GM12873 (cell line): Measurements from ENCODE around the gene RNASE13.
A peak's percentile ranks its signal among the peaks of the same experiment; 100 is the strongest.

Source experiments
- CTCF ChIP-seq: IDR thresholded peaks from 2 replicates; pipeline ENCODE4 v1.5.1; 2012; ENCODE audit warnings: low read depth, mild to moderate bottlenecking, moderate library complexity, low read length, control low read depth; ENCODE audit not compliant: insufficient read depth; ENCODE audit errors: missing control alignments

The RNASE13 gene

DNA sequence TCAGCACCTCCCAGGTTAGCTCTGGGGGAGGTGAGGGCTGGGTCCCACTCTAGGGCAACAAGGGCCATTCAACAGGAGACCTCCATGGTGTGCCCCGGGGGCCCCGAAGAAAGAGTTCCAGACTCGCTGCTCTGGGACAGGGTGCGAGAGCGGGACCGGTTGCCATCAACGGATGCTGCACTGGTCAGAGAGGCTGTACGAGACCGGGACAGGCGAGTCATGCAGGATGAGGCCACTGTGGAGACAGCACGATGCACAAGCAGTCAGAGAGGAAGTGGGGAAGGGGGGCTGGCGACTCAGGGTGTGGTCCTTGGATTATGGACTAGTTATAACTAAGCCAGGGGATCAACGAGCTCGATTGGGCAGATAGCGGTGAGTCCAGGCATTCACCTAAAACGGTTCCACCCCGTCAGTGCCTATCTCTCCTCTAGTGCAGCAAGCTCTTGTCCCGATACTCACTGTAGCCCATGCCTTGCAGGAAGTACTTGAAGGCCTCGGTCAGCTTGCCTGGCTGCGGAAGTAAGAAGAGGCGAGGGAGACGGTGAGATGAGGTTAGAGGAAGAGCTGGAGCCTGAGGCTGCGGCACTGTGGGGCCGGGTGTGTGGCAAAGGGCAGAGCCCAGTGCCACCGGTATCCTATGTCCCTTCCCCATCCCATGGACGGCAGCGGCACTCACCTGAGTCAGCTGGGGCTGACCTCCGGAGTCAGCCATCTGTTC is 16.9 kb downstream of the RNASE13 start:
- TF ChIP-seq CTCF = no peak

- TF ChIP-seq CTCF = no peak
Measured at GRCh38 chr14:21016413-21017190, 18.0 kb downstream of the RNASE13 start.

DNA sequence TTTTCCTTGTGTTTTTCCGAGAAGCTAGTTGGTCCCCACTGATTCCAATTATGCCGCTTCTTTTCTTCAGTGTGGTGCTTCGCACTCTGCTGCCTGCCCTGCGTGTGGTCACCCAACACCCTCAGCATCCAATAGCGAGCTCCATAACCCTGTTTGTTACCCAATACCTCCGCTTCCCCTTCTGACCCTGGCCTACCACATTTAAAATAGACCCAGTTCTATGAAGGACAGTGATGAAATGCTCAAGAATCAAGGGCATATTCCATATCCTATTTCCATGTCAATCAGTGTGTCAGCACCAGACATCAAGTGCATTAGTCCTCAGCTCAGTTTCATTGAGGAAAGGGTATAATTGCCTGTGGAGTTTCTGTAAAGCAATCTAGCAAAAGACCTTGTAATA is 19.3 kb downstream of the RNASE13 start:
- TF ChIP-seq CTCF = no peak

DNA sequence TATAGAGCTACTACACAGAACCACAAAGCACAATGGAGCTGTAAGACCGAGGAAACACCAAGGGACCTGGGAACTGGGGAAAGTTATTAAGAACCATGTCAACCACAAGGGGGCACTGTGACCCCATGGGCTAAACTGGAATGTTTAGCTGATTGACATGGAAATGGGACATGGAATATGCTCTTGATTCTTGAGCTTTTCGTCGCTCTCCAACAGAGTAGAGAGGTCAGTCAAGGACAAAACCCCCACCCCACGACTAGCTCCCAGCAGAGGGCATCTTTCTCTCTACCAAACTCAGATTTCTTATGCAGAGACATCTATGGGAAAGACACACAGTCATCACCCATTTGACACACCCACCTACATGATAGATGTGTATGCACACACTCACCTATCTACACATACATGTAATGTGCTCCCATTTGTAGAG is 19.8 kb downstream of the RNASE13 start:
- peak; percentile 88 for TF ChIP-seq CTCF

DNA sequence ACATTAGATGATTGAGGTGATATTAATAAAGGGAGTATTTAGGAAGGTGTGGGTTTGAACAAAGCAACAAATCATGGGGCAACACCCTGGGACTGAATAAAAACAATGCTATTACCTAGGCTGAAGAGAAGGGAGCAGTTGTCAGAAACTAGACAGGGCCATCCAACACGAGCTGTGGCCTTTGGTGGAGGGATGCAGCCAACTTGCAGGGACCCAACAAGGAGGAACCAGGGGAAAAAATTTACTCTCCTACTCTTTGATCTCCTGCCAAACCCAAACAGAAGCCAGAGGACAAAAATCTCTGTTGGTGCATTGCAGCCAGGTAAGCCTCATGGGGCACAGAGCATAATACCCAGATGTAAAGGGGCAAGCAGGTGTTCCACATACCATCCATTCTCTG is 23.5 kb downstream of the RNASE13 start:
- no peak for TF ChIP-seq CTCF

- TF ChIP-seq CTCF = no peak
Measured at GRCh38 chr14:21003788-21004346, 30.7 kb downstream of the RNASE13 start.

- no peak for TF ChIP-seq CTCF
Measured at GRCh38 chr14:21001218-21001617, 33.4 kb downstream of the RNASE13 start.
